Measurements from ENCODE around the gene HOXB9.

- TF ChIP-seq CTCF (IDR thresholded peaks at IDR 0.05 in 4 of 5, conservative IDR thresholded peaks at IDR 0.05 in 1 of 5) (no peak), POLR2A (IDR thresholded peaks at IDR 0.05) (no peak)
These were observed 30.7 kb downstream of the HOXB9 start for GRCh38 chr17:48595278-48595999.

Measured in gastrocnemius medialis (tissue), 4 donors.